Type B pancreatic cell (in vitro differentiated cells): ENCODE data around the gene ASCL3. TPM values are rescaled to one million over a fixed set of nuclear protein-coding genes. Genes with fewer than 3 reads are reported as not detected.
"Not testable (repeated sequence)": the region's sequence is repeated elsewhere in the genome, so short reads cannot be mapped to it uniquely, and the experiment has no call there.

Source experiments
- DNase-seq: peaks from one replicate; pipeline ENCODE4 v3.0.0; 2021; ENCODE audit warnings: mixed read lengths; ENCODE audit not compliant: unreplicated experiment; ENCODE audit errors: extremely low spot score
- H3K27ac Mint-ChIP-seq: 2 replicates; pipeline ENCODE4 v1.8.0; 2021; ENCODE audit warnings: mild to moderate bottlenecking, mixed read lengths
- H3K27me3 Mint-ChIP-seq: 2 replicates; pipeline ENCODE4 v1.8.0; 2021; ENCODE audit warnings: mixed read lengths
- H3K36me3 Mint-ChIP-seq: 2 replicates; pipeline ENCODE4 v1.8.0; 2021; ENCODE audit warnings: mixed read lengths
- H3K4me1 Mint-ChIP-seq: one replicate; pipeline ENCODE4 v1.8.0; 2021; ENCODE audit warnings: mixed read lengths; ENCODE audit not compliant: unreplicated experiment
- H3K4me3 Mint-ChIP-seq: 2 replicates; pipeline ENCODE4 v1.8.0; 2021; ENCODE audit warnings: mild to moderate bottlenecking, mixed read lengths
- H3K9me3 Mint-ChIP-seq: 2 replicates; pipeline ENCODE4 v1.8.0; 2021; ENCODE audit warnings: mixed read lengths
- total RNA-seq: library from RNA; stranded (reverse); gene quantifications from 2 replicates; pipeline ENCODE4 v1.2.1, GENCODE V29; 2021; ENCODE audit warnings: low replicate concordance
- TF ChIP-seq, protein P1 (sequence below): fragments of 200-600 bp; sonication (generic); conservative IDR thresholded peaks from 2 replicates; pipeline ENCODE4 v1.5.0; 2021; ENCODE audit warnings: antibody characterized with exemption, mild to moderate bottlenecking

Gene ASCL3
- total RNA-seq, 1 donor from 2014 or later: not detected

DNA sequence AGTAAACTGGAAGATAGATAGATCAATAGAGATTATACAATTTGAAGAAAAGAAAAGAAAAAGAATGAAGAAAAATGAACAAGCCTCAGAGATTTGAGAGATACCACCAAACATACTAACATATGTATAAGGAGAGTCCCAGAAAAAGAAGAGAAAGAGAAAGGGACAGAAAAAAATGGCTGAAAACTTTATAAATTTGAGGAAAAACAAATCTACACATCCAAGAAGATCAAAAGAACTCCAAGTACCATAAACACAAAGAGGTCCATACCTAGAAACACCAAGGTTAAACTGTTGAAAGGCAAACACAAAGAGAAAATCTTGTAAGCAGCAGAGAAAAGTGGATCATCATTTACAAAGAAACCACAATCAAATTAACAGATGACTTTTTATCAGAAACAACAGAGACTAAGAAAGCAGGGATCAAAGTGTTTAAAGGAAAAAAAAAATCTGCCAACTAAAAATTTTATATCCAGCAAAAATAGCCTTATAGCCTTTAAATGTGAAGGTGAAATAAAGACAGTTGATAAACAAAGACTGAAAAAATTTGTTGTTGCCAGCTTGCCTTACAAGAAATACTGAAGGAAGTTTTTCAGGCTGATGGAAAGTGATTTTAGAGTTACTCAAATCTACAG, 43.6 kb downstream of the ASCL3 start:
- TF ChIP-seq, protein P1, sequence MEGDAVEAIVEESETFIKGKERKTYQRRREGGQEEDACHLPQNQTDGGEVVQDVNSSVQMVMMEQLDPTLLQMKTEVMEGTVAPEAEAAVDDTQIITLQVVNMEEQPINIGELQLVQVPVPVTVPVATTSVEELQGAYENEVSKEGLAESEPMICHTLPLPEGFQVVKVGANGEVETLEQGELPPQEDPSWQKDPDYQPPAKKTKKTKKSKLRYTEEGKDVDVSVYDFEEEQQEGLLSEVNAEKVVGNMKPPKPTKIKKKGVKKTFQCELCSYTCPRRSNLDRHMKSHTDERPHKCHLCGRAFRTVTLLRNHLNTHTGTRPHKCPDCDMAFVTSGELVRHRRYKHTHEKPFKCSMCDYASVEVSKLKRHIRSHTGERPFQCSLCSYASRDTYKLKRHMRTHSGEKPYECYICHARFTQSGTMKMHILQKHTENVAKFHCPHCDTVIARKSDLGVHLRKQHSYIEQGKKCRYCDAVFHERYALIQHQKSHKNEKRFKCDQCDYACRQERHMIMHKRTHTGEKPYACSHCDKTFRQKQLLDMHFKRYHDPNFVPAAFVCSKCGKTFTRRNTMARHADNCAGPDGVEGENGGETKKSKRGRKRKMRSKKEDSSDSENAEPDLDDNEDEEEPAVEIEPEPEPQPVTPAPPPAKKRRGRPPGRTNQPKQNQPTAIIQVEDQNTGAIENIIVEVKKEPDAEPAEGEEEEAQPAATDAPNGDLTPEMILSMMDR: no peak
- H3K4me1 Mint-ChIP-seq: no peaks in the 10 kb centered on the region
- peaks cover 7% of the 10 kb centered on the region for H3K9me3 Mint-ChIP-seq
- peaks cover 4% of the 10 kb centered on the region for H3K36me3 Mint-ChIP-seq
- DNase-seq: no peak
- H3K4me3 Mint-ChIP-seq: no peak overlapping the region
- no peaks in the 10 kb centered on the region for H3K27me3 Mint-ChIP-seq
- no peak overlapping the region for H3K27ac Mint-ChIP-seq

DNA sequence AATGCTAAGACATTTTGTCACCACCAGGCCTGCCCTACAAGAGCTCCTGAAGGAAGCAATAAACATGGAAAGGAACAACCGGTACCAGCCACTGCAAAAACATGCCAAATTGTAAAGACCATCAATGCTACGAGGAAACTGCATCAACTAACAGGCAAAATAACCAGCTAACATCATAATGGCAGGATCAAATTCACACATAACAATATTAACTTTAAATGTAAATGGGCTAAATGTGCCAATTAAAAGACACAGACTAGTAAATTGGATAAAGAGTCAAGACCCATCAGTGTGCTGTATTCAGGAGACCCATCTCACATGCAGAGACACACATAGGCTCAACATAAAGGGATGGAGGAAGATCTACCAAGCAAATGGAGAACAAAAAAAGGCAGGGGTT, 51.6 kb downstream of the ASCL3 start:
- H3K27ac Mint-ChIP-seq, H3K36me3 Mint-ChIP-seq, H3K9me3 Mint-ChIP-seq, DNase-seq, H3K4me3 Mint-ChIP-seq, H3K27me3 Mint-ChIP-seq, H3K4me1 Mint-ChIP-seq: not testable (repeated sequence)

Other genes starting within 250 kb of the ASCL3 start
- 14.9 and 16.5 TPM in 2 replicates for gene AKIP1, start 31.8 kb downstream of the ASCL3 start, total RNA-seq
- gene C11orf16, start 10.1 kb downstream of the ASCL3 start, total RNA-seq: not detected in 2 replicates
- 26.1 and 45.5 TPM in 2 replicates for gene TMEM9B, start 21.4 kb upstream of the ASCL3 start, total RNA-seq
- gene NRIP3, start 61.0 kb upstream of the ASCL3 start, total RNA-seq: 0.92 and 1.1 TPM in 2 replicates
- gene SCUBE2, start 148.6 kb upstream of the ASCL3 start, total RNA-seq: 7.9 and 12.7 TPM in 2 replicates